HG03521 (cell line): ENCODE results near the gene SGMS1.
"Not testable (repeated sequence)": the region's sequence is repeated elsewhere in the genome, so short reads cannot be mapped to it uniquely, and the experiment has no call there.

Experiments
- ATAC-seq: cut with Tn5 transposase; IDR thresholded peaks from one replicate; pipeline ENCODE4 v1.9.1; 2021; ENCODE audit warnings: mild to moderate bottlenecking, moderate library complexity; ENCODE audit not compliant: unreplicated experiment

Gene SGMS1

GRCh38 chr10:50540069-50540825 is 83.5 kb downstream of the SGMS1 start:
- ATAC-seq = peak; percentile 48

- ATAC-seq = no peak
Observed at GRCh38 chr10:50538555-50539398, 85.0 kb downstream of the SGMS1 start.

- no peak for ATAC-seq
Observed at GRCh38 chr10:50536617-50537240, 87.0 kb downstream of the SGMS1 start.

GRCh38 chr10:50534748-50535376 is 88.9 kb downstream of the SGMS1 start:
- not testable (repeated sequence) for ATAC-seq

- no peak for ATAC-seq
Observed at GRCh38 chr10:50533296-50533695, 90.5 kb downstream of the SGMS1 start.

- ATAC-seq = no peak
Observed at GRCh38 chr10:50531388-50532077, 92.2 kb downstream of the SGMS1 start.

GRCh38 chr10:50529660-50530059 is 94.1 kb downstream of the SGMS1 start:
- ATAC-seq = no peak

- no peak for ATAC-seq
Observed at GRCh38 chr10:50528206-50528605, 95.5 kb downstream of the SGMS1 start.

- no peak for ATAC-seq
Observed at GRCh38 chr10:50527442-50528043, 96.2 kb downstream of the SGMS1 start.

- no peak for ATAC-seq
Observed at GRCh38 chr10:50526185-50526584, 97.6 kb downstream of the SGMS1 start.

GRCh38 chr10:50523357-50523756 is 100.4 kb downstream of the SGMS1 start:
- no peak for ATAC-seq

- ATAC-seq = no peak
Observed at GRCh38 chr10:50522908-50523307, 100.8 kb downstream of the SGMS1 start.

- no peak for ATAC-seq
Observed at GRCh38 chr10:50520115-50520514, 103.6 kb downstream of the SGMS1 start.

GRCh38 chr10:50517626-50518025 is 106.1 kb downstream of the SGMS1 start:
- no peak for ATAC-seq

GRCh38 chr10:50516171-50516570 is 107.6 kb downstream of the SGMS1 start:
- ATAC-seq = no peak

- ATAC-seq = no peak
Observed at GRCh38 chr10:50515420-50515819, 108.3 kb downstream of the SGMS1 start.

GRCh38 chr10:50514995-50515394 is 108.8 kb downstream of the SGMS1 start:
- no peak for ATAC-seq

- no peak for ATAC-seq
Observed at GRCh38 chr10:50513956-50514355, 109.8 kb downstream of the SGMS1 start.

GRCh38 chr10:50512743-50513416 is 110.9 kb downstream of the SGMS1 start:
- peak; percentile 34 for ATAC-seq

- peak; percentile 4 for ATAC-seq
Observed at GRCh38 chr10:50512214-50512595, 111.6 kb downstream of the SGMS1 start.
